Measurements from ENCODE around the gene CTSC. TPM values are rescaled to one million over a fixed set of nuclear protein-coding genes. Genes with fewer than 3 reads are reported as not detected.

CTSC gene
- polyA plus RNA-seq, 1 donor (not counting 4 experiments of a cell fraction or from before 2014, with no cell fraction given), result 658 TPM

DNA sequence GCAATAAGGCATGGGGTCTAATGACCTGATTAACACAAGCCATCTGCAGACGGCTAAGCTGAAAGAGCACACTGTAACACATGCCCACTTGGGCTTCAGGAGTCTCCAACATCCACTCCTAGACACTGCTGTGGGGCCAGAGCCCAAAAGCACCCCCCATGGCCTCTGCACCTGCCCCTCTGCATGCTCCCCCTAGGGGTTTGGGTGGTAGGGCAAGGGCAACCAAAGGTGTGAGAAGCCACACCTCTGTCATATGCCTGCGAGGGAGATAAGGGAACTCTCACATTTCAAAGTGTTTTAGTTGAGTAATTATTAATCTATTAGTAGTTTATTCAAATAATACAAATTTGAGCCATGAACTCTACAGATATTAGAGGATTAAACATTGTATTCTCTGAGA, 30.8 kb downstream of the CTSC start:
- Histone ChIP-seq H3K4me1 (ENCODE audit: control insufficient read depth, extremely low read depth, insufficient read depth, low read length) (peaks cover 14% of the 10 kb centered on the region), H3K36me3 (ENCODE audit: control insufficient read depth in 2 of 2, extremely low read depth in 1 of 2, insufficient read depth in 2 of 2, low read length in 2 of 2) (peaks cover 13 to 18% of the 10 kb centered on the region in 2 experiments), H3K4me2 (ENCODE audit: control insufficient read depth, extremely low read depth, insufficient read depth, low read depth, low read length) (no peak overlapping the region), H4K20me1 (ENCODE audit: control insufficient read depth, extremely low read depth, insufficient read depth, low read length) (no peaks in the 10 kb centered on the region), H3K4me3 (ENCODE audit: control insufficient read depth in 2 of 3, extremely low read depth in 1 of 3, insufficient read depth in 2 of 3, low read depth in 1 of 3, low read length in 3 of 3) (no peak overlapping the region), H3K79me2 (ENCODE audit: control insufficient read depth, insufficient read depth, low read length) (peaks cover 10% of the 10 kb centered on the region), H3K9ac (ENCODE audit: control insufficient read depth, extremely low read depth, insufficient read depth, low read length) (no peak overlapping the region), H2AFZ (ENCODE audit: control insufficient read depth, low read length) (no peak overlapping the region), H3K9me3 (ENCODE audit: control insufficient read depth, low read depth, low read length) (no peaks in the 10 kb centered on the region), H3K27me3 (ENCODE audit: control insufficient read depth, extremely low read depth, insufficient read depth, low read length) (no peaks in the 10 kb centered on the region), H3K9me1 (ENCODE audit: control insufficient read depth, extremely low read depth, insufficient read depth, low read length) (no peaks in the 10 kb centered on the region), H3K27ac (ENCODE audit: control insufficient read depth, insufficient read depth, low read length) (no peak overlapping the region)
- FAIRE-seq (no peak), DNase-seq (ENCODE audit: low read depth, low spot score) (no peak)
- no peak for TF ChIP-seq EZH2 (IDR thresholded peaks at IDR 0.05; ENCODE audit: low read length)
- TF ChIP-seq, protein P1, sequence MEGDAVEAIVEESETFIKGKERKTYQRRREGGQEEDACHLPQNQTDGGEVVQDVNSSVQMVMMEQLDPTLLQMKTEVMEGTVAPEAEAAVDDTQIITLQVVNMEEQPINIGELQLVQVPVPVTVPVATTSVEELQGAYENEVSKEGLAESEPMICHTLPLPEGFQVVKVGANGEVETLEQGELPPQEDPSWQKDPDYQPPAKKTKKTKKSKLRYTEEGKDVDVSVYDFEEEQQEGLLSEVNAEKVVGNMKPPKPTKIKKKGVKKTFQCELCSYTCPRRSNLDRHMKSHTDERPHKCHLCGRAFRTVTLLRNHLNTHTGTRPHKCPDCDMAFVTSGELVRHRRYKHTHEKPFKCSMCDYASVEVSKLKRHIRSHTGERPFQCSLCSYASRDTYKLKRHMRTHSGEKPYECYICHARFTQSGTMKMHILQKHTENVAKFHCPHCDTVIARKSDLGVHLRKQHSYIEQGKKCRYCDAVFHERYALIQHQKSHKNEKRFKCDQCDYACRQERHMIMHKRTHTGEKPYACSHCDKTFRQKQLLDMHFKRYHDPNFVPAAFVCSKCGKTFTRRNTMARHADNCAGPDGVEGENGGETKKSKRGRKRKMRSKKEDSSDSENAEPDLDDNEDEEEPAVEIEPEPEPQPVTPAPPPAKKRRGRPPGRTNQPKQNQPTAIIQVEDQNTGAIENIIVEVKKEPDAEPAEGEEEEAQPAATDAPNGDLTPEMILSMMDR (optimal IDR thresholded peaks at IDR 0.05 in 1 of 3, IDR thresholded peaks at IDR 0.05 in 1 of 3, conservative IDR thresholded peaks at IDR 0.05 in 1 of 3; ENCODE audit: extremely low read depth in 1 of 3, insufficient read depth in 2 of 3, low read length in 3 of 3), result no peak
- dilution Hi-C loops (cut with MboI; ENCODE audit: extremely low pct_ligation_motif_present, low sequenced_read_pairs), result no loop called here

DNA sequence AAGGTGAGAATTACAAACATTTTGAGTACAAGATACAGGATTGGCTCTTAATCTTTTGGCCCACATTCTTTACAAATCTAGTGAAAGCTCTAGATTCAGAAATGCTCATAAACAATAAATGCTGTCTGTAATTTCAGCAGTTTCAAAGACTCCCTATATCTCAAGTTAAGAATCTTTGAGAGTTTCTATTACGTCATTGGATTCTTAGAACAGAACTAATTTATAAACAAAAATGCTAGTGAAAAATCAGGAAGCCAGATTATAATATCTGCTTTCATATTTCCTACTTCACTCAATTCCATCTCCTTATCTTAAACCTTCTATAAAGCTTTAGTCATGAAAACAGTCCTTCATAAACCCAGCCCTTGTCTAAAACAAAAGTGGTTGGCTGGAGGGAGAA, 32.1 kb downstream of the CTSC start:
- no peak for TF ChIP-seq EZH2 (IDR thresholded peaks at IDR 0.05; ENCODE audit: low read length)
- TF ChIP-seq, protein P1 (optimal IDR thresholded peaks at IDR 0.05 in 1 of 3, IDR thresholded peaks at IDR 0.05 in 1 of 3, conservative IDR thresholded peaks at IDR 0.05 in 1 of 3; ENCODE audit: extremely low read depth in 1 of 3, insufficient read depth in 2 of 3, low read length in 3 of 3), result no peak
- Histone ChIP-seq H3K9ac (ENCODE audit: control insufficient read depth, extremely low read depth, insufficient read depth, low read length) (no peak overlapping the region), H2AFZ (ENCODE audit: control insufficient read depth, low read length) (no peak overlapping the region), H3K27ac (ENCODE audit: control insufficient read depth, insufficient read depth, low read length) (no peak overlapping the region), H3K27me3 (ENCODE audit: control insufficient read depth, extremely low read depth, insufficient read depth, low read length) (no peaks in the 10 kb centered on the region), H3K4me2 (ENCODE audit: control insufficient read depth, extremely low read depth, insufficient read depth, low read depth, low read length) (no peak overlapping the region), H3K4me1 (ENCODE audit: control insufficient read depth, extremely low read depth, insufficient read depth, low read length) (peaks cover 8% of the 10 kb centered on the region), H3K4me3 (ENCODE audit: control insufficient read depth in 2 of 3, extremely low read depth in 1 of 3, insufficient read depth in 2 of 3, low read depth in 1 of 3, low read length in 3 of 3) (no peak overlapping the region), H3K79me2 (ENCODE audit: control insufficient read depth, insufficient read depth, low read length) (peaks cover 10% of the 10 kb centered on the region), H3K9me3 (ENCODE audit: control insufficient read depth, low read depth, low read length) (no peaks in the 10 kb centered on the region), H3K9me1 (ENCODE audit: control insufficient read depth, extremely low read depth, insufficient read depth, low read length) (no peaks in the 10 kb centered on the region), H3K36me3 (ENCODE audit: control insufficient read depth in 2 of 2, extremely low read depth in 1 of 2, insufficient read depth in 2 of 2, low read length in 2 of 2) (peaks cover 18 to 20% of the 10 kb centered on the region in 2 experiments), H4K20me1 (ENCODE audit: control insufficient read depth, extremely low read depth, insufficient read depth, low read length) (no peaks in the 10 kb centered on the region)
- FAIRE-seq (no peak), DNase-seq (ENCODE audit: low read depth, low spot score) (no peak)
- dilution Hi-C loops (cut with MboI; ENCODE audit: extremely low pct_ligation_motif_present, low sequenced_read_pairs), result no loop called here

All from keratinocyte (primary cell).